B cell (primary cell): Measurements from ENCODE around the gene SOX15. TPM values are rescaled to one million over a fixed set of nuclear protein-coding genes. Genes with fewer than 3 reads are reported as not detected.

Experiments used
- ATAC-seq: fragments of 200-7000 bp; cut with Tn5 transposase; one replicate; pipeline ENCODE4 v1.10.0; 2021; ENCODE audit warnings: low read depth, mild to moderate bottlenecking, moderate number of reproducible peaks, moderate library complexity
- CTCF ChIA-PET: fragments of 350-600 bp; sonication (Branson Sonifier 250); formaldehyde crosslinking; loops from one replicate; lab custom pipeline; 2021; ENCODE audit warnings: antibody characterized with exemption, inconsistent platforms; lab: Charles Lee
- POLR2A ChIA-PET: fragments of 350-600 bp; sonication (Branson Sonifier 250); formaldehyde crosslinking; loops from one replicate; lab custom pipeline; 2021; ENCODE audit warnings: antibody characterized with exemption; lab: Charles Lee
- DNase-seq: peaks from one replicate; pipeline ENCODE4 v3.0.0; 2013
- H2AFZ ChIP-seq: 2 replicates; pipeline ENCODE4 v1.6.1; 2012; ENCODE audit warnings: mild to moderate bottlenecking, low read depth, low read length; ENCODE audit not compliant: insufficient read depth, poor library complexity, severe bottlenecking
- H3K27ac ChIP-seq, 2 donors: 1 replicate in 1 of 2; 2 replicates in 1 of 2; pipeline ENCODE4 v1.5.1; 2012 to 2013; ENCODE audit warnings: low read length in 2 of 2, mild to moderate bottlenecking in 2 of 2, moderate library complexity in 1 of 2
- H3K27me3 ChIP-seq, 4 experiments: fragments of 200-600 bp in 1 of 4; sonication (generic) in 1 of 4; replicated peaks in 1 of 4; 1 replicate in 2 of 4; 2 replicates in 2 of 4; pipeline versions ENCODE4 v1.6.1 to v1.7.0; 2013 to 2016; ENCODE audit warnings: low read length in 3 of 4, mild to moderate bottlenecking in 2 of 4, mixed read lengths in 1 of 4, moderate library complexity in 1 of 4; ENCODE audit not compliant: insufficient read depth in 4 of 4, control insufficient read depth in 3 of 4; ENCODE audit errors: control extremely low read depth in 1 of 4
- H3K36me3 ChIP-seq, 2 experiments: replicated peaks in 1 of 2; 1 replicate in 1 of 2; 2 replicates in 1 of 2; pipeline versions ENCODE4 v1.6.1 to v1.7.1; 2013; ENCODE audit warnings: low read length in 1 of 2; ENCODE audit not compliant: insufficient read depth in 2 of 2, control insufficient read depth in 1 of 2; ENCODE audit errors: control extremely low read depth in 1 of 2, extremely low read depth in 1 of 2
- H3K4me1 ChIP-seq, 2 donors: fragments of 200-600 bp in 1 of 2; sonication (generic) in 1 of 2; 1 replicate in 1 of 2; 2 replicates in 1 of 2; pipeline versions ENCODE4 v1.5.1 to v1.6.1; 2013 to 2017; ENCODE audit warnings: low read length in 2 of 2; ENCODE audit not compliant: control insufficient read depth in 2 of 2, insufficient read depth in 2 of 2
- H3K4me2 ChIP-seq: replicated peaks from 2 replicates; pipeline ENCODE3; 2012; ENCODE audit warnings: mild to moderate bottlenecking, low read depth, low read length; ENCODE audit not compliant: poor library complexity, severe bottlenecking
- H3K4me3 ChIP-seq, 5 experiments: fragments of 200-600 bp in 1 of 5; sonication (generic) in 1 of 5; 1 replicate in 3 of 5; 2 replicates in 2 of 5; pipeline versions ENCODE4 v1.5.1 to v1.7.0; 2011 to 2016; ENCODE audit warnings: low read length in 4 of 5, mild to moderate bottlenecking in 4 of 5, low read depth in 2 of 5, control low read depth in 1 of 5, moderate library complexity in 1 of 5; ENCODE audit not compliant: insufficient read depth in 1 of 5; ENCODE audit errors: control extremely low read depth in 1 of 5, extremely low read depth in 1 of 5
- H3K79me2 ChIP-seq: fragments of 200-600 bp; sonication (generic); one replicate; pipeline ENCODE4 v1.6.0; 2016; ENCODE audit warnings: low read length; ENCODE audit not compliant: control insufficient read depth, insufficient read depth
- H3K9ac ChIP-seq: fragments of 200-600 bp; sonication (generic); 2 replicates; pipeline ENCODE4 v1.6.1; 2017; ENCODE audit warnings: mild to moderate bottlenecking, low read length, moderate library complexity
- H3K9me3 ChIP-seq, 3 donors: one replicate each; pipeline versions ENCODE4 v1.6.1 to v1.7.1; 2013; ENCODE audit warnings: low read length in 2 of 3; ENCODE audit not compliant: control insufficient read depth in 2 of 3, insufficient read depth in 1 of 3; ENCODE audit errors: control extremely low read depth in 1 of 3
- H4K20me1 ChIP-seq: 2 replicates; pipeline ENCODE4 v1.6.0; 2012; ENCODE audit warnings: mild to moderate bottlenecking, low read length; ENCODE audit not compliant: insufficient read depth, control insufficient read depth, poor library complexity, severe bottlenecking
- H3K27ac Mint-ChIP-seq: one replicate; pipeline ENCODE4 v1.8.0; 2021; ENCODE audit warnings: mixed read lengths
- H3K27me3 Mint-ChIP-seq: one replicate; pipeline ENCODE4 v1.8.0; 2021; ENCODE audit warnings: mixed read lengths
- H3K4me1 Mint-ChIP-seq: one replicate; pipeline ENCODE4 v1.8.0; 2021; ENCODE audit warnings: mixed read lengths
- H3K4me3 Mint-ChIP-seq: one replicate; pipeline ENCODE4 v1.8.0; 2021; ENCODE audit warnings: mixed read lengths
- H3K9me3 Mint-ChIP-seq: one replicate; pipeline ENCODE4 v1.8.0; 2022; ENCODE audit warnings: mixed read lengths; ENCODE audit not compliant: insufficient read depth
- CTCF ChIP-seq: fragments of 200-600 bp; IDR thresholded peaks from one replicate; pipeline ENCODE4 v1.8.0; 2022; ENCODE audit warnings: antibody characterized with exemption, mild to moderate bottlenecking
- EZH2 ChIP-seq: IDR thresholded peaks from 2 replicates; pipeline ENCODE4 v1.6.1; 2012; ENCODE audit warnings: borderline replicate concordance, low read depth, mild to moderate bottlenecking, moderate library complexity, low read length; ENCODE audit not compliant: insufficient read depth, poor library complexity, severe bottlenecking
- WGBS: methylation state at CpG from one replicate; pipeline ENCODE4 v1.1.5; 2013; ENCODE audit warnings: missing lambda C conversion rate; ENCODE audit not compliant: insufficient coverage; 5-methylcytosine and 5-hydroxymethylcytosine counted together
- intact Hi-C: fragments of 100-400 bp; cut with micrococcal nuclease; formaldehyde crosslinking; loops from one replicate; pipeline ENCODE4 v1.10.0; 2022
- polyA plus RNA-seq: library from polyadenylated mRNA; depleted of rRNA; stranded (reverse); fragments of >200 nt; gene quantifications from 2 replicates; pipeline ENCODE4 v1.2.3, GENCODE V29; 2012
- total RNA-seq, 2 donors: library from RNA; stranded (reverse); fragments of 120-200 nt in 1 of 2; gene quantifications; 1 replicate in 1 of 2; 2 replicates in 1 of 2; pipeline versions ENCODE4 v1.2.3 to v1.2.4, GENCODE V29; 2013 to 2022

SOX15 gene
- total and polyA plus RNA-seq, 2 donors (not counting 1 experiment from before 2014, with no cell fraction given): 0.18 to 0.96 TPM

GRCh38 chr17:7611635-7612293, 21.9 kb upstream of the SOX15 start:
- no peak overlapping the region for H2AFZ ChIP-seq
- H3K79me2 ChIP-seq: peaks cover 64% of the 10 kb centered on the region
- H4K20me1 ChIP-seq: peaks cover 41% of the 10 kb centered on the region
- TF ChIP-seq CTCF: no peak
- TF ChIP-seq EZH2: no peak
- H3K4me3 ChIP-seq: no peak overlapping the region
- CTCF ChIA-PET: interaction anchor here (0.8 to 1.1 kb wide), 3 partner anchors 76 to 124 kb away, joined by 3 to 6 read pairs (median 3); partner anchors contain the start of gene TP53
- peaks cover 1 to 14% of the 10 kb centered on the region in 2 experiments for H3K36me3 ChIP-seq
- Mint-ChIP-seq H3K9me3 (no peaks in the 10 kb centered on the region), H3K4me3 (no peak overlapping the region), H3K27me3 (no peaks in the 10 kb centered on the region), H3K27ac (no peak overlapping the region), H3K4me1 (peaks cover 26% of the 10 kb centered on the region)
- peaks cover 12 to 26% of the 10 kb centered on the region in 2 donors for H3K4me1 ChIP-seq
- POLR2A ChIA-PET: no interaction called here
- H3K9me3 ChIP-seq: no peaks in the 10 kb centered on the region
- intact Hi-C loops: loop anchor here (10.0 kb wide), 1 partner anchor 233 kb away; no protein-coding TSS in a partner anchor
- no peaks in the 10 kb centered on the region for H3K27me3 ChIP-seq
- no peak overlapping the region for H3K9ac ChIP-seq
- H3K4me2 ChIP-seq: no peak overlapping the region
- 80% methylated on average over 1 of the region's 3 CpGs for WGBS
- no peak for ATAC-seq
- no peak for DNase-seq
- H3K27ac ChIP-seq: no peak overlapping the region

DNA sequence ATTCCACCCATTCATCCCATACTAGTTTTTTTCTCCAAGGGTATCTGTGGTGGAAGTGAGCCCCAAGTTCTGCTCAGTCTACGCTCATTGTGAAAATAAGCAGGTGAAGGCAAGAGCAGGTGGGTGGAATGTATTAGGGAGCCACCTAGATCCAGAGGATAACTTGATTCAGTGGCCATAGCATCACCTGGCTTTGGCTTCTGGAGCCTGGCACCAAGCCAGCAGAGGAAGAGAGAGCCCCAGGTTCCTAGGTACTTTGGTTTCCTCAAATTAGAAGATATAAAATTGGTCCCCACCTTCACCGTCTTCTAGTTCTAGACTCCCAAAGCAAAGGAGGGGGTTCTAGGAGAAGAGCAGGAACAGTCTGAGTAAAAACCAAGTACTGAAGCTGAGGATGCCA, 20.7 kb upstream of the SOX15 start:
- no peaks in the 10 kb centered on the region for H3K9me3 ChIP-seq
- H3K4me1 ChIP-seq: peaks cover 12 to 25% of the 10 kb centered on the region in 2 donors
- H3K9me3 Mint-ChIP-seq: no peaks in the 10 kb centered on the region
- no peak overlapping the region for H3K4me2 ChIP-seq
- no peak overlapping the region for H2AFZ ChIP-seq
- no peak overlapping the region for H3K27ac ChIP-seq
- no peaks in the 10 kb centered on the region for H3K27me3 ChIP-seq
- POLR2A ChIA-PET: no interaction called here
- H3K4me3 ChIP-seq: no peak overlapping the region
- TF ChIP-seq EZH2 (no peak), CTCF (no peak)
- H3K9ac ChIP-seq: no peak overlapping the region
- WGBS: 100% methylated on average over 1 of the region's 2 CpGs
- DNase-seq (no peak), ATAC-seq (no peak)
- H3K4me1 Mint-ChIP-seq: peaks cover 29% of the 10 kb centered on the region
- no peak overlapping the region for H3K4me3 Mint-ChIP-seq
- intact Hi-C loops: loop anchor here (10.0 kb wide), 1 partner anchor 234 kb away; no protein-coding TSS in a partner anchor
- no peaks in the 10 kb centered on the region for H3K27me3 Mint-ChIP-seq
- H4K20me1 ChIP-seq: peaks cover 46% of the 10 kb centered on the region
- peaks cover 74% of the 10 kb centered on the region for H3K79me2 ChIP-seq
- CTCF ChIA-PET: interaction anchor here (0.9 to 1.0 kb wide), 2 partner anchors 87 to 96 kb away, joined by 3 read pairs; no protein-coding TSS in a partner anchor
- peaks cover 1 to 19% of the 10 kb centered on the region in 2 experiments for H3K36me3 ChIP-seq
- no peak overlapping the region for H3K27ac Mint-ChIP-seq
